Measurements from ENCODE around the gene SAMD4A.

Gene SAMD4A

DNA sequence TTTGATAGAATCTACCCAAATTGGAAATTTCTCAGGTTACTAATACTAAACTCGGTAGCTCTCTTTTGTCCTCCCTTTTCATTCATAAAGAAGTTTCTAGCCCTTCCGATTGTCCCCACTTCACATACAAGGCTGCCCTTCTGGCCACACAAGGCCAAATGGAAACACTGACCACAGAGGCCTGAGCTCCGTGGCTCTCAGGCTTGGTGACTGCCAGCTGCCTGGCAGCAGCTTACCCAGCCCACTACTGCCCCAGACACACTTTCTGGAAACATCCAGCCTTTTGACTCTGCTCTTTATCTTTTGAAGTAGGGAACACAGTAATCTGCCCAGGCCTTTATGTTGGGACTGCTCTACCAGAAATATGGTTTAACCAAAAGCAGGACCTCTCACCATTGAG is 168.5 kb downstream of the SAMD4A start:
- DNase-seq (ENCODE audit: low read depth, low spot score), result no peak
- TF ChIP-seq, protein P1, sequence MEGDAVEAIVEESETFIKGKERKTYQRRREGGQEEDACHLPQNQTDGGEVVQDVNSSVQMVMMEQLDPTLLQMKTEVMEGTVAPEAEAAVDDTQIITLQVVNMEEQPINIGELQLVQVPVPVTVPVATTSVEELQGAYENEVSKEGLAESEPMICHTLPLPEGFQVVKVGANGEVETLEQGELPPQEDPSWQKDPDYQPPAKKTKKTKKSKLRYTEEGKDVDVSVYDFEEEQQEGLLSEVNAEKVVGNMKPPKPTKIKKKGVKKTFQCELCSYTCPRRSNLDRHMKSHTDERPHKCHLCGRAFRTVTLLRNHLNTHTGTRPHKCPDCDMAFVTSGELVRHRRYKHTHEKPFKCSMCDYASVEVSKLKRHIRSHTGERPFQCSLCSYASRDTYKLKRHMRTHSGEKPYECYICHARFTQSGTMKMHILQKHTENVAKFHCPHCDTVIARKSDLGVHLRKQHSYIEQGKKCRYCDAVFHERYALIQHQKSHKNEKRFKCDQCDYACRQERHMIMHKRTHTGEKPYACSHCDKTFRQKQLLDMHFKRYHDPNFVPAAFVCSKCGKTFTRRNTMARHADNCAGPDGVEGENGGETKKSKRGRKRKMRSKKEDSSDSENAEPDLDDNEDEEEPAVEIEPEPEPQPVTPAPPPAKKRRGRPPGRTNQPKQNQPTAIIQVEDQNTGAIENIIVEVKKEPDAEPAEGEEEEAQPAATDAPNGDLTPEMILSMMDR (IDR thresholded peaks at IDR 0.05; ENCODE audit: insufficient read depth, low read length, missing control alignments), result no peak
- H3K4me3 ChIP-seq (ENCODE audit: low read depth, low read length), result no peak overlapping the region
- POLR2A ChIA-PET, result no interaction called here
- CTCF ChIA-PET, result interaction anchor here (1.0 to 2.4 kb wide), 3 partner anchors 40 to 171 kb away, joined by 3 to 9 read pairs (median 3); no protein-coding TSS in a partner anchor

DNA sequence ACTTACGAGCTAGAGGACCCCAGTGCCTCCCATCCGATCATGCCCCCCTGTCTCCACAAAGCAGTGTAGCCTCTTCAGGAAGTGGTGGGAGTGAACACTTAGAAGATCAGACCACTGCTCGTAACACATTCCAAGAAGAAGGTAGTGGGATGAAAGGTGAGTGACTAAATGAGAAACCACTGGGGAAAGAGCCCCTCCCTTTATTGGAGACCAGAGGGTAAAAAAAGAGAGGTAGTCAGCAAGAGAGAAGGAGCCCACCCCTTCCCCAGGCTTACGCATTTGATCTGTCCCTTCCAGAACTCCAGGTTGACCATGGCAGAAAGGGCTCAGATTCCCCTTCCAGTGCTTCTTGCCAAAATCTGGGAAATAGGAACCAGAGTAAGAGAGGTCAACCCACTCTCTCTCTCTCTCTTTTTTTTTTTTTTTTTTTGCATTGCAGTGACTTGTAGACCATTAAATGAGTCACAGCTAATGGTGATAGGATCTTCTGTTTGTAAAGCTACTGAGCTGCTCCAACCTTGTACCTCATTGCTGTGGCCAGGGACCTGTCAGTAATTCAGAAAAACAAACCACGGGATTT is 170.3 kb downstream of the SAMD4A start:
- TF ChIP-seq, protein P1 (IDR thresholded peaks at IDR 0.05; ENCODE audit: insufficient read depth, low read length, missing control alignments), result no peak
- POLR2A ChIA-PET, result no interaction called here
- CTCF ChIA-PET, result interaction anchor here (2.4 kb wide), 1 partner anchor 173 kb away, joined by 9 read pairs; no protein-coding TSS in a partner anchor
- no peak overlapping the region for H3K4me3 ChIP-seq (ENCODE audit: low read depth, low read length)
- no peak for DNase-seq (ENCODE audit: low read depth, low spot score)

DNA sequence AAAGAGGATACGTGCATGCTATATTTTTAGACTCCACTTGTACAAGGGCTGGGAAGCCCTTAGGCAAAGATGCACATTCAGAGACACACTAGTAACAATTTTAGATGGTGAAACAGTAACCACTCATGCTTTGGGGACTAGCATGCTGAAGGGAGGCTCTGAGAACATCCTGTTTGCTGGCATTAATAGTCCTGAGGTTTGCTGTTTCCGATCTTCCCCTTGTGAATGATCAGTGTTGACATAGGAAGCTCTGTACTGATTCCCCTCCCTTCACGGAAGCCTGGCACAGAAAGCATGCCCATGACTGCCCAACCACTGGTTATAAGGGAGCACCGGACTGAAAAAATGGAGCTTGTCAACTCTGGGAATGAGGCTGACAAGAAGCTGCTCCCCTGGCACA is 171.1 kb downstream of the SAMD4A start:
- TF ChIP-seq, protein P1 (IDR thresholded peaks at IDR 0.05; ENCODE audit: insufficient read depth, low read length, missing control alignments), result no peak
- no peak overlapping the region for H3K4me3 ChIP-seq (ENCODE audit: low read depth, low read length)
- ChIA-PET CTCF (interaction anchor here (0.7 to 0.9 kb wide), 2 partner anchors 10 to 14 kb away, joined by 3 read pairs; no protein-coding TSS in a partner anchor), POLR2A (no interaction called here)
- DNase-seq (ENCODE audit: low read depth, low spot score), result no peak

DNA sequence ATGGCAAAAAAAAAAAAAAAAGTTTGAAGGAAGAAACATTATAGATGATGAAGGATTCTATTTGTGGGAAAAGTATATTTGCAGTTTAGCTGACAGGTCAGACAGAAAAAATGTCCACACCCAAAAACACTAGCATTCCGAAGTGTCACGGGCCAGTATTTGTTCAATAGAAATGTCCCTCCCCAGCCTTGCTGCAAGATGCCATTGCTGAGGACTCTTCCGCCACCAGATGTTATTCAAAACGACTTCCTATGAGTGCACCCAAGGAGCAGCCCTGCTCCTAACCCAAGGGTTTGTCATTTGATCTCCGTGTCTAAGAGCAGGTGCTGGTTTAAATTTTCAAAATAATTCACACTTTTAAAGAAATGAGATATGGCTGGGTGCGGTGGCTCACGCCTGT is 172.6 kb downstream of the SAMD4A start:
- POLR2A ChIA-PET, result no interaction called here
- no peak for DNase-seq (ENCODE audit: low read depth, low spot score)
- CTCF ChIA-PET, result interaction anchor here (0.8 to 1.1 kb wide), 3 partner anchors 39 to 175 kb away, joined by 3 to 4 read pairs (median 4); no protein-coding TSS in a partner anchor
- TF ChIP-seq, protein P1 (IDR thresholded peaks at IDR 0.05; ENCODE audit: insufficient read depth, low read length, missing control alignments), result no peak
- H3K4me3 ChIP-seq (ENCODE audit: low read depth, low read length), result no peak overlapping the region

DNA sequence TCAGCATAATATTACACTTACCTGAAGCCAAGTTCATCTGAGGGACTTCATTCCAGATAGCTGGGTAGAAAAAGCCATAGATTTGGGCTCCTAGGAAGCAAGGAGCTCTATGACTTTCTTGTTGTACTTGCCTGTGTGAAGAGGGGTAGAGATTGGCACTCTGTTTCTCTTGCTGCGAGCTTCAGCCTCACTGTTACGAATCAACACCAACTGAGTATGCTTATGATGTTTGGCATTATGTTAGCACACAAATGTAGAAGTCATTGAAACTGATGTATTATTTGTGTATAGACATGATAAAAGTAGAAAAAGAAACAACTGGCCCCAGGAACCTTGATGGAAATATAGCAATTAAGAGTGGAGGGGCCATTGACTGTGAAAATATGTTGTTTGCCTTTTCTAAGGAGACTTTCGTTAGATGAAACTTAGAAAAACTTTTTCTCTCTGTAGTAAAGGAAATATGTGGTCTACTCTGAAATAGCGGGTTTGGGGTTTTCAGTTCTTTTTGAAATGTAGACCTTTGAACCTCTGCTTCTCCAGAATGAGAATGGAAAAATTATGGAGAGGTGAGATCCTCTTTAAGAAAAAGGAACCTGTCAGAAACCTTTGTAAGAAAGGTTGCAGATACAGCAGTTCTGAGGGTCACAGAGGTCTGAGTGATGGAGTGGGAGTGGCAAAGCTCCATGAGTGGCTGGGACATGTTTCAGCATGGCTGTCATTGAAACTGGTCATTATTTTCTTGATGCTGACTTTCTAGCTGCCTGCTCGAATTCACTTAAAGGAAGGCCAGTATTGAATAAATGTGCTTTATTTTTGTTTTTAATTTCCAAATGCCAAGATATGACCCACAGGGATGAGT is 175.8 kb downstream of the SAMD4A start:
- DNase-seq (ENCODE audit: low read depth, low spot score), result no peak
- CTCF ChIA-PET, result interaction anchor here (0.9 to 1.0 kb wide), 2 partner anchors 9 to 30 kb away, joined by 3 to 4 read pairs; no protein-coding TSS in a partner anchor
- TF ChIP-seq, protein P1 (IDR thresholded peaks at IDR 0.05; ENCODE audit: insufficient read depth, low read length, missing control alignments), result no peak
- POLR2A ChIA-PET, result no interaction called here
- no peak overlapping the region for H3K4me3 ChIP-seq (ENCODE audit: low read depth, low read length)

DNA sequence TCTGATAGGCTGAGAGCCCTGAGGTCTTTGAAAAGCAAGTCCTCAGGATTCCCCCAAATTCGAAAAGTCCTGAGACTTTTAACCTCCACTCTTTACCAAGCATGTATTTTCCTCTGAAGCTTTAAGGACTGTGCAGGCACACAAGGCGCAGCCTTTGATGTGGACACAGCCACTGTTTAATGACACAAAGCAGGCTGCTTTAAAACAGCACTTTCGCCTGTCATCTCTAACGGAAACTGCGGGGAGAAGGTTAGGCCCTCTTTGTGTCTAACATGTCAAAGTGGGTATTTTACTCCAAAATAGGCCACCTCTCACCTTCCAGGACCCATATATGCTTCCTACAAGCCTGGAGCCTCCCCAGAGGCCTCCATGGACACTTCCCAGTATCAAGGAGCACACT is 176.5 kb downstream of the SAMD4A start:
- ChIA-PET CTCF (no interaction called here), POLR2A (no interaction called here)
- H3K4me3 ChIP-seq (ENCODE audit: low read depth, low read length), result no peak overlapping the region
- TF ChIP-seq, protein P1 (IDR thresholded peaks at IDR 0.05; ENCODE audit: insufficient read depth, low read length, missing control alignments), result no peak
- DNase-seq (ENCODE audit: low read depth, low spot score), result no peak

Data from AG04449 (cell line).